ENCODE results near the gene GALNT4.

GALNT4 gene

DNA sequence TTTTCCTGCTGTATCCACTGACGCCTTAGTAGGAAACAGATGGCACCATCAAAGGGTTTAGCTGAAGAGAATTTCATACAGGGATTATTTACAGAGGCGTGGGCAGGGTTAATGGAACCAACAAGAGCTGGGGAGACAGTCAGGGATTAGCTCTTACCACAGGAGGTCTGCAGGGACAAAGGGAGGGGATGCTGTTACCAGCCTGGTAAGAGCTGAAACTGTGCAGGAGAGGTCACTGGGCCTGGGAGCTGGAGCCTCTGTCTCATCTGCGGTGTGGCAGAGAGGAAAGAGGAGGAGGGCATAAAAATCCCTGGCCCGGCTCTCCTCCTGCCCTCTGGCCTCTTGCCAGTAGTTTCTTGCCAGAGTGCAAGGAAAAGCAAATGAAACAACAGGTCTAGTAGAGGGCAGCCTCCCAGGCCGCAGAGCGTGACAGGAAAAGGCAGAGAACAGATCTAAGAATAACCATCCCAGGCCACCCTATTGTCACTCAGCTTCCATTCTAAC, 20.1 kb upstream of the GALNT4 start:
- DNase-seq (ENCODE audit: low read depth): no peak
- TF ChIP-seq, protein P1, sequence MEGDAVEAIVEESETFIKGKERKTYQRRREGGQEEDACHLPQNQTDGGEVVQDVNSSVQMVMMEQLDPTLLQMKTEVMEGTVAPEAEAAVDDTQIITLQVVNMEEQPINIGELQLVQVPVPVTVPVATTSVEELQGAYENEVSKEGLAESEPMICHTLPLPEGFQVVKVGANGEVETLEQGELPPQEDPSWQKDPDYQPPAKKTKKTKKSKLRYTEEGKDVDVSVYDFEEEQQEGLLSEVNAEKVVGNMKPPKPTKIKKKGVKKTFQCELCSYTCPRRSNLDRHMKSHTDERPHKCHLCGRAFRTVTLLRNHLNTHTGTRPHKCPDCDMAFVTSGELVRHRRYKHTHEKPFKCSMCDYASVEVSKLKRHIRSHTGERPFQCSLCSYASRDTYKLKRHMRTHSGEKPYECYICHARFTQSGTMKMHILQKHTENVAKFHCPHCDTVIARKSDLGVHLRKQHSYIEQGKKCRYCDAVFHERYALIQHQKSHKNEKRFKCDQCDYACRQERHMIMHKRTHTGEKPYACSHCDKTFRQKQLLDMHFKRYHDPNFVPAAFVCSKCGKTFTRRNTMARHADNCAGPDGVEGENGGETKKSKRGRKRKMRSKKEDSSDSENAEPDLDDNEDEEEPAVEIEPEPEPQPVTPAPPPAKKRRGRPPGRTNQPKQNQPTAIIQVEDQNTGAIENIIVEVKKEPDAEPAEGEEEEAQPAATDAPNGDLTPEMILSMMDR (IDR thresholded peaks at IDR 0.05; ENCODE audit: insufficient read depth, low read depth, low read length, missing control alignments): no peak
- no peak overlapping the region for H3K4me3 ChIP-seq (ENCODE audit: low read length)

DNA sequence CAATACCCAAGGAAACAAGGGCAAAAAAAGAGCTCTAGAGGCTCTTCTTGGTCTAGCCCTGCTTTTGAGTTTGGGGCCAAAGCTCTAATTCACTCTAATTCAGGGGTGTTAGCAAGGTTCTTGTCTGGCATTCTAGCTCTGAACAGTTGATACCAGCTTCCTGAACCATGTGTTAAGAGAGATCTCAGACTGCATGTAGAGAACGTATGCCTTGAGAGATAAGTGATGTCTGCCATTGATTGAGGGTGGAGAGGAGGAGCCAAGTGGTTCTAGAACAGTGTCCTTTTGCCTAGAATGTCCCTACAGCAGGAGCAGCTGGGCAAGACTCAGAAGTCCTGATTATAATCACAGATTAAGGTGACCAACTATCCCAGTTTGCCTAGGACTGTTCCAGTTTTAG, 19.4 kb upstream of the GALNT4 start:
- TF ChIP-seq, protein P1 (IDR thresholded peaks at IDR 0.05; ENCODE audit: insufficient read depth, low read depth, low read length, missing control alignments): no peak
- no peak for DNase-seq (ENCODE audit: low read depth)
- H3K4me3 ChIP-seq (ENCODE audit: low read length): no peak overlapping the region

DNA sequence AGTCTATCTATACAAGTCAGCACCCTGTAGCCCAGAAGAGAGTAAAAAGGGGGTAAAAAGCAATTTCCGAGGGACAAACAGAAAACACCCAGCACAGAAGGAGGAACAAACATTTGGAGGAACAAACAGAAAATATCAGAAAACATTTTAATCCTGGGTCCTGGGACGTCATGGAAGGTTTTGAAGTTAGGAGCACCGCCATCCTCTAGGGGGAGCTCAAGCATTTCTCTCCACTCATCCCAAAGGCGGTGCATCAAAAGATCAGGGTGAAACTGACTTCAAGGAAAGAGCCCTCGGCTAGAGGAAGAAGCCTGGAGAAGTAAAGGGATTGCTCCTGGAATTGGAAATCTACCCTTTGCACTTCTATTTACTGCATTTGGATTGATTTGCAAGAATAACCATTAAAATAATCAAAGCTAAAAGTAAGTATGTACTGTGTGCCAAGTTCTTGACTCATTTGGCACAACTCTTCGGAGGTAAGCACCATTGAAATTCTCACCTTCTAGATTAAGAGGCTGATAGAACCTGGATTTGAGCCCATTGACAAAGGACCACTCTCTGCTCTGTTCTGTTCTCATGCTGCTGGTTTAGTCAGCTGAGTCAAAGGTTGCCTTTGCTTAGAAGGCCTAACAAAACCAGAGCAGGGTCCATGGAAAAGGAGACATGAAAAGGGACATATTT, 18.5 kb upstream of the GALNT4 start:
- H3K4me3 ChIP-seq (ENCODE audit: low read length): no peak overlapping the region
- peak; percentile 88 for DNase-seq (ENCODE audit: low read depth)
- TF ChIP-seq, protein P1 (IDR thresholded peaks at IDR 0.05; ENCODE audit: insufficient read depth, low read depth, low read length, missing control alignments): peak; percentile 97

DNA sequence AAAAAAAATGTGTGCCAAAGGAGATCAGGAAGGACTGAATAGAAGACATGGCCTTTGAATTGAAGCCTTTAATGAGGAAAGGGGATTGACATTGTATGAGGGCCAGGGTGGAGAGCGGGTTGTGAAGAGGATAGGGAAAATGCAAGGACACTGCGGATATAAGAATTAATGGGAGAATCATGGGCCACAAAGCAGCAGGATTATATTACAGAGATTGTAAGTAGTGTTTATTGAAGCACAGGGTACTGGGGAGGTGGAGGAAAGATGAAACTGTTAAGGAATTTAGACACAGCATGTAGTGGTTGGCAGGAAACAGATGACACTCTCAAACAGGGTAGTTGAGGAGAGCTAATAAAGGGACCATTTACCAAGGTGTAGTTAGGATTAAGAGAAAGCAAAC, 17.6 kb upstream of the GALNT4 start:
- no peak for DNase-seq (ENCODE audit: low read depth)
- TF ChIP-seq, protein P1 (IDR thresholded peaks at IDR 0.05; ENCODE audit: insufficient read depth, low read depth, low read length, missing control alignments): no peak
- no peak overlapping the region for H3K4me3 ChIP-seq (ENCODE audit: low read length)

DNA sequence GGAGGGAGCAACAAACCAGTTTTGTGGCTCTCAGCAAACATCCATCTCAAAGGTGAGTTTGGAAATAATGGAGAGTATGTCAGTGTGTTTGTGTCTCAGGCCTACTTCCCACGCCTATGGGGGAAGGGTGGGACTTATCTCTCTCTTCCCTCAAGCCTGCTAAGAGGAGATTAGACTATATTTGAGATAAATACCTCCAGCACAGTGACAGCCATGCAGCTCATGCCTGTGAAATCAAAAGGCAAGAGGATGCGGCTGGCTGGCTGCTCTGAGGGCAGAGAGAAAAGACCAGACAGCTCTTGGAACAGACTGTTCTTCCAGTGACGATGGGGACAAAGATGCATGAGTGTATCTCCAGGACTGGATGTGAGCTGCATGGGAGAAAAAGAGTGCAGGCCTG, 16.0 kb upstream of the GALNT4 start:
- TF ChIP-seq, protein P1 (IDR thresholded peaks at IDR 0.05; ENCODE audit: insufficient read depth, low read depth, low read length, missing control alignments): no peak
- no peak overlapping the region for H3K4me3 ChIP-seq (ENCODE audit: low read length)
- no peak for DNase-seq (ENCODE audit: low read depth)

DNA sequence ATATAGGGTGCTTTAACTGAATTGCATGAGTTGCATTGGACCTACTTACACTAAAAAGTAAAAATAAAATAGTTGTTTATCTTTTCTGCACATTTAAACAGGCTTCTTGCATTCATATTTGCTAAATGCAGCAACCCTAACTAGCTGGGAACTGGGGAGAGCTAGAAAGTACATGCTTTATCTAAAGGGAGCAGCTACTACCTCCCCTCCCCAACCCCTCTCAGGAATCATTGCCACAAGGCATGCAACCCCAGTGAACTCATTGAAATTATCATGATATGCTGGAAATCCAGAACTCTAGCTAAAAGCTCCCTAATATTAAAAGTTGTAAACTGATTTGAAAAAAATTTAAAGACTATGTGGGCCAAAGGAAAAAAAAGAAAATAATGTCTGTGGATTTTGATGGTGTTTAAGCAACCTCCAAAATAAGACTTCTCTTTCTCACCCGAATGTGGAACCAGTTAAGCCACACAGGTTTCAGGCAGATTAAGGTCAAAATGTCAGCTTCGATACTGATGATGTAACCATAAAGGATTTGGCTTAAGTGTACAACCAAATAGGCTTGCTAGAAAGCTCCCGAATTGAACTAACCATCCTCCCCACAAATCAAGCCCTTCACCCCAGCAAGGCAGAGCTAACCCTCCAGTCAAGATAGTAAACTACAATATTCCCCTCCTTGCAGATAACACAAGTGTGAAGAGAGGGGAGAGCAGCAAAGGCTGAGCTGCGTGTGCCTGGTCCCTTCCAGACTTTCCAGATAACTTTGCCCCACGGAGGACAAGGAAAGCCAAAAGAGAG, 15.0 kb upstream of the GALNT4 start:
- TF ChIP-seq, protein P1 (IDR thresholded peaks at IDR 0.05; ENCODE audit: insufficient read depth, low read depth, low read length, missing control alignments): no peak

More for the DNA sequence above, 15.0 kb upstream of the GALNT4 start:
- no peak for DNase-seq (ENCODE audit: low read depth)
- no peak overlapping the region for H3K4me3 ChIP-seq (ENCODE audit: low read length)

Measured in epithelial cell of esophagus (primary cell).